Caco-2 (cell line): ENCODE data around the gene LAMB3. TPM values are rescaled to one million over a fixed set of nuclear protein-coding genes. Genes with fewer than 3 reads are reported as not detected.

Experiments
- BruUV-seq: library from RNA; stranded (reverse); fragments of 400-500 nt; replicated peaks from 2 replicates; lab custom pipeline; 2021; lab: Mats Ljungman, UMichigan
- CTCF ChIA-PET: fragments of 300-600 bp; sonication (Branson Sonifier 250); formaldehyde crosslinking; loops from one replicate; lab custom pipeline; 2022; ENCODE audit warnings: antibody characterized with exemption; lab: Charles Lee
- POLR2A ChIA-PET: fragments of 300-600 bp; sonication (Branson Sonifier 250); formaldehyde crosslinking; loops from one replicate; lab custom pipeline; 2022; ENCODE audit warnings: antibody characterized with exemption; lab: Charles Lee
- DNase-seq, 2 experiments: peaks; one replicate each; pipeline versions ENCODE4 v3.0.0 to v3.0.0-alpha.2; 2020 to 2022
- H3K27me3 ChIP-seq: replicated peaks from 2 replicates; pipeline ENCODE4 v1.6.0; 2011; ENCODE audit warnings: low read length; ENCODE audit not compliant: control insufficient read depth, insufficient read depth
- H3K36me3 ChIP-seq: 2 replicates; pipeline ENCODE4 v1.5.1; 2011; ENCODE audit warnings: low read length; ENCODE audit not compliant: control insufficient read depth, insufficient read depth
- H3K4me1 ChIP-seq: fragments of 250-450 bp; sonication (Bioruptor Pico); 2 replicates; pipeline ENCODE4 v1.5.1; 2020; ENCODE audit warnings: mild to moderate bottlenecking
- H3K4me3 ChIP-seq: 2 replicates; pipeline ENCODE4 v1.5.1; 2011; ENCODE audit warnings: low read depth, mild to moderate bottlenecking, control low read depth, low read length
- H3K9me3 ChIP-seq: fragments of 250-450 bp; sonication (Bioruptor Pico); 2 replicates; pipeline ENCODE4 v1.5.1; 2020; ENCODE audit warnings: mild to moderate bottlenecking, moderate library complexity
- H3K27ac Mint-ChIP-seq: one replicate; pipeline ENCODE4 v1.8.0; 2022; ENCODE audit warnings: mixed read lengths; ENCODE audit not compliant: unreplicated experiment
- H3K27me3 Mint-ChIP-seq: one replicate; pipeline ENCODE4 v1.8.0; 2022; ENCODE audit warnings: mixed read lengths; ENCODE audit not compliant: insufficient read depth, unreplicated experiment
- H3K36me3 Mint-ChIP-seq: one replicate; pipeline ENCODE4 v1.8.0; 2022; ENCODE audit warnings: mild to moderate bottlenecking, mixed read lengths; ENCODE audit not compliant: insufficient read depth, unreplicated experiment
- H3K4me1 Mint-ChIP-seq: one replicate; pipeline ENCODE4 v1.8.0; 2022; ENCODE audit warnings: low read depth, mixed read lengths; ENCODE audit not compliant: unreplicated experiment
- H3K4me3 Mint-ChIP-seq: one replicate; pipeline ENCODE4 v1.8.0; 2022; ENCODE audit warnings: mild to moderate bottlenecking, moderate library complexity, mixed read lengths; ENCODE audit not compliant: unreplicated experiment
- H3K9me3 Mint-ChIP-seq: one replicate; pipeline ENCODE4 v1.8.0; 2022; ENCODE audit warnings: mixed read lengths; ENCODE audit not compliant: unreplicated experiment
- intact Hi-C: fragments of 100-400 bp; cut with micrococcal nuclease; formaldehyde crosslinking; loops from one replicate; pipeline ENCODE4 v1.10.0; 2022; ENCODE audit not compliant: unreplicated experiment
- total RNA-seq: library from RNA; stranded (reverse); gene quantifications from 2 replicates; pipeline ENCODE4 v1.2.3, GENCODE V29; 2022
- TF ChIP-seq, protein P1 (sequence below), 2 experiments: fragments of 200-600 bp in 1 of 2; IDR thresholded peaks; 1 replicate in 1 of 2; 2 replicates in 1 of 2; pipeline versions ENCODE4 v1.5.1 to v1.8.0; 2011 to 2022; ENCODE audit warnings: antibody characterized with exemption in 1 of 2, control low read depth in 1 of 2, inconsistent platforms in 1 of 2, low read depth in 1 of 2, low read length in 1 of 2, mild to moderate bottlenecking in 1 of 2, moderate library complexity in 1 of 2; ENCODE audit not compliant: insufficient read depth in 1 of 2, severe bottlenecking in 1 of 2, unreplicated experiment in 1 of 2

The LAMB3 gene
- total RNA-seq, 1 experiment from 2014 or later, result 125 TPM

DNA sequence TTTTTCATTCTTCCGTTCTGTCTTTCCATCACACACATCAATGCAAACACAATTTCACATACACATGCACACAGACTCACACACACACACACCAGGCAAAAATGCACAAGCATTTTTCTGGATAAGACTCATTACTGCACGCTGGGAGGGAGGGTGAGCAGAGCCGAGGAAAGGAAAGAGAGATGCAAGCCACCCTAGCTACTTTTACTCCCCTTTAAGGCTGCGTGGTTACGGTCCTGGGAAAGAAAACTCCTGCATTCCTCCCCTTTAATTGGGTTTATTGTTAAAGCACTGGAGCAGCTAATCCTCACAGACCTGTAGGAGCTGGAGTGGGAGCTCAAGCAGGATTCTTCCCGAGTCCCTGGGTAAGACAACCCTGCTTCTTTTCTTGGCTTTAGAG is 68.8 kb downstream of the LAMB3 start, which contains the start of gene CAMK1G:
TSS of gene CAMK1G (plus strand) at position 307 of the 400 bp plus-strand sequence. CDS start 11,270 bp downstream, outside the sequence.
- no peak within 1 kb of the TSS for H3K4me3 Mint-ChIP-seq
- no peaks in the 10 kb centered on the region for H3K36me3 Mint-ChIP-seq
- no peaks in the 10 kb centered on the region for H3K27me3 Mint-ChIP-seq
- no peaks in the 10 kb centered on the region for H3K9me3 ChIP-seq
- no peak within 1 kb of the TSS for H3K4me3 ChIP-seq
- H3K9me3 Mint-ChIP-seq, result no peaks in the 10 kb centered on the region
- POLR2A ChIA-PET, result no interaction called here
- CTCF ChIA-PET, result no interaction called here
- peaks cover 4% of the 10 kb centered on the region; the same call in 1 of the 2 replicates for H3K4me1 ChIP-seq
- no peaks in the 10 kb centered on the region; the same call in 1 of the 2 replicates for H3K27me3 ChIP-seq
- no peaks in the 10 kb centered on the region for H3K4me1 Mint-ChIP-seq
- H3K27ac Mint-ChIP-seq, result no peak within 1 kb of the TSS
- BruUV-seq, result no TSS peak
- no peaks in the 10 kb centered on the region for H3K36me3 ChIP-seq
- no peak for DNase-seq
- TF ChIP-seq, protein P1, sequence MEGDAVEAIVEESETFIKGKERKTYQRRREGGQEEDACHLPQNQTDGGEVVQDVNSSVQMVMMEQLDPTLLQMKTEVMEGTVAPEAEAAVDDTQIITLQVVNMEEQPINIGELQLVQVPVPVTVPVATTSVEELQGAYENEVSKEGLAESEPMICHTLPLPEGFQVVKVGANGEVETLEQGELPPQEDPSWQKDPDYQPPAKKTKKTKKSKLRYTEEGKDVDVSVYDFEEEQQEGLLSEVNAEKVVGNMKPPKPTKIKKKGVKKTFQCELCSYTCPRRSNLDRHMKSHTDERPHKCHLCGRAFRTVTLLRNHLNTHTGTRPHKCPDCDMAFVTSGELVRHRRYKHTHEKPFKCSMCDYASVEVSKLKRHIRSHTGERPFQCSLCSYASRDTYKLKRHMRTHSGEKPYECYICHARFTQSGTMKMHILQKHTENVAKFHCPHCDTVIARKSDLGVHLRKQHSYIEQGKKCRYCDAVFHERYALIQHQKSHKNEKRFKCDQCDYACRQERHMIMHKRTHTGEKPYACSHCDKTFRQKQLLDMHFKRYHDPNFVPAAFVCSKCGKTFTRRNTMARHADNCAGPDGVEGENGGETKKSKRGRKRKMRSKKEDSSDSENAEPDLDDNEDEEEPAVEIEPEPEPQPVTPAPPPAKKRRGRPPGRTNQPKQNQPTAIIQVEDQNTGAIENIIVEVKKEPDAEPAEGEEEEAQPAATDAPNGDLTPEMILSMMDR (IDR thresholded peaks at IDR 0.05; ENCODE audit: insufficient read depth in 1 of 2, low read depth in 1 of 2, low read length in 1 of 2, severe bottlenecking in 1 of 2, unreplicated experiment in 1 of 2), result no peak
- intact Hi-C loops, result no loop called here

DNA sequence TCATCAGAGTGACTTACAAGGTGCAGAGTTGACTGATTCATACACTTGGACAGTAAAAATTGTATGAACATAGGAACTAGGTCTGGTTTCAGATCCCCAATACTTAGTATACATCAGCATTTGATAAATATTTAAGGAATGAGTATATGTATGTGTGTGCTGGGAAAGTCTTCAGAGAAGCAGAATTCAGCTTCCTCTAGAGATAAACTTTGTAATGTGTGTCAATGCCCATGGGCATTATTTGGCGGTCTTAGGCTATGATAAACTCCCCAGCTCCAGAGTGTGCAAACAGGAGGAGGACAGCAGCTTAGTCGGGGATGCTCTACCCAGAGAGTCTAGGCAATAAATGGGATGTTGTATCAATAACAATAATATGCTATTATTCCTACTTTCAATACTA is 71.6 kb downstream of the LAMB3 start:
- Mint-ChIP-seq H3K27ac (no peak overlapping the region), H3K36me3 (no peaks in the 10 kb centered on the region), H3K4me3 (no peak overlapping the region), H3K27me3 (peaks cover 7% of the 10 kb centered on the region), H3K4me1 (peaks cover 6% of the 10 kb centered on the region), H3K9me3 (no peaks in the 10 kb centered on the region)
- no peak overlapping the region for H3K4me3 ChIP-seq
- no peaks in the 10 kb centered on the region for H3K9me3 ChIP-seq
- TF ChIP-seq, protein P1 (IDR thresholded peaks at IDR 0.05; ENCODE audit: insufficient read depth in 1 of 2, low read depth in 1 of 2, low read length in 1 of 2, severe bottlenecking in 1 of 2, unreplicated experiment in 1 of 2), result no peak
- H3K27me3 ChIP-seq, result no peaks in the 10 kb centered on the region; the same call in 1 of the 2 replicates
- ChIA-PET POLR2A (no interaction called here), CTCF (no interaction called here)
- DNase-seq, result no peak
- no TSS peak for BruUV-seq
- H3K4me1 ChIP-seq, result no peaks in the 10 kb centered on the region; the same call in 1 of the 2 replicates
- intact Hi-C loops, result no loop called here
- H3K36me3 ChIP-seq, result no peaks in the 10 kb centered on the region

- intact Hi-C loops, result loop anchor here (2.0 kb wide), 1 partner anchor 25 kb away; no protein-coding TSS in a partner anchor
- Mint-ChIP-seq H3K36me3 (no peaks in the 10 kb centered on the region), H3K4me1 (peaks cover 6% of the 10 kb centered on the region), H3K4me3 (no peak overlapping the region), H3K27me3 (peaks cover 10% of the 10 kb centered on the region), H3K9me3 (no peaks in the 10 kb centered on the region), H3K27ac (no peak overlapping the region)
- TF ChIP-seq, protein P1 (IDR thresholded peaks at IDR 0.05; ENCODE audit: insufficient read depth in 1 of 2, low read depth in 1 of 2, low read length in 1 of 2, severe bottlenecking in 1 of 2, unreplicated experiment in 1 of 2), result no peak
- BruUV-seq, result no TSS peak
- DNase-seq, result no peak
- no peak overlapping the region for H3K4me3 ChIP-seq
- H3K4me1 ChIP-seq, result no peaks in the 10 kb centered on the region
- POLR2A ChIA-PET, result no interaction called here
- H3K27me3 ChIP-seq, result no peaks in the 10 kb centered on the region
- H3K9me3 ChIP-seq, result no peaks in the 10 kb centered on the region
- H3K36me3 ChIP-seq, result no peaks in the 10 kb centered on the region
- CTCF ChIA-PET, result interaction anchor here (1.0 to 2.1 kb wide), 6 partner anchors 8 to 171 kb away, joined by 3 to 9 read pairs (median 6); no protein-coding TSS in a partner anchor
Observed at GRCh38 chr1:209577346-209577745, 74.9 kb downstream of the LAMB3 start.
